GM19035 (cell line): ENCODE results near the gene SLC24A3.

ENCODE experiments used
- ATAC-seq: cut with Tn5 transposase; IDR thresholded peaks from one replicate; pipeline ENCODE4 v1.9.1; 2021; ENCODE audit not compliant: unreplicated experiment

Gene SLC24A3

GRCh38 chr20:19419396-19419795 is 207.0 kb downstream of the SLC24A3 start:
- ATAC-seq = no peak

- ATAC-seq = no peak
These were observed 210.9 kb downstream of the SLC24A3 start for GRCh38 chr20:19423097-19423899.

GRCh38 chr20:19423900-19424620 is 211.6 kb downstream of the SLC24A3 start:
- ATAC-seq = no peak

DNA sequence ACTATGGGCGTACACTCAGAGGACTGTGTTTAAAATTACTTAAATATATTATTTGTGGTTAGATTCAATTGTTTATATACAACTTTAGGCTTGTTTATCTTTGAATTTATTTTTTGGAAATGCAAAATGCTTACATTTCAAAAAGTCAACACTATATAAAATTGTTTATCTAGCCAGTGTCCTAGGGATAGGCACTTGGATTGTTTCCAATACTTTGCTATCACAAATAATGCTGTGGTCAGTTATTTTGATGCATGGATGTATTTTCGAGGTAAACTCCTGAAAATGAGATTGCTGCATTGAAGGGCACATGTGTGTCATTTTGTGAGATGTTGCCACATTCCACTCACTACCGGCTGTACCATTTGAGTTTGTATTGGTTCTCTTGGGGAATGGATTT is 213.9 kb downstream of the SLC24A3 start:
- no peak for ATAC-seq

DNA sequence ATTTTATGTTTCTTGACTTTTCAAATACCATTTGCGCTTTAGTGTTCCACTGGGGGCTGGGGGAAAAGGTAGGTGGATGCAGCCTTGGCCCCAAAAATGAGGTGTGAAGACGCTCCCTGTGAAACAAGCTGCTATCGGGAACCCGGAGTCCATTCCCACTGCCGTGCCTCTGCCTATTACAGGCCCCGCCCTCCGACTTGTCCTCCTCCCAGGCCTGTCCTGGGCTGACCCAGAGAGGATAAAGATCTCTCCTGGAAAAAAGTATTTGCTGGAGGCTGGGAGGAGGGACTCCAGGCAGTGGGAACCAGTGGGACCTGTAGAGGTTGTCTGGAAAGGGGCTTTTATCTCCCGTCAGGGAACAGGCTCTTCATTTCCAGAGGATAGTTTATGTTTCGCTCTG is 215.0 kb downstream of the SLC24A3 start:
- ATAC-seq = no peak

GRCh38 chr20:19427913-19428312 is 215.5 kb downstream of the SLC24A3 start:
- ATAC-seq = no peak

DNA sequence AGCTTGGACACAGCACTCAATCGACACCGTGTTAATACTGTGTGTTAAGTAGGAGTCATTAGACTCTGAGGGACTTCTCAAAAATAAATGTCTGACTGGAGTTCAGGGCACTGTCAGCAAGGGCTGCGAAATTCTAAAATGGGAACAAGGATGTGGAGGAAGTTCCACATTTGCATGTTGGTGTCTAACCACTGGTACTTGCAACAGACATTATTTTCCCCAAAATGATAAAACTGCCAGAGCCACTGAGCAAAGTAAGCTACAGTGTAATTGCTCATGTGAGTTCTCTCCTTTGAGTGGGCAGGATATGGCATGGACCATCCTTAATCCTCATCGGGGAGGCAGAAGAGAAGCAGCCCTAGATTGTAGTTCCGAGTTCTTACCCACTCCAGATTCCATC is 215.9 kb downstream of the SLC24A3 start:
- no peak for ATAC-seq

- ATAC-seq = no peak
These were observed 217.1 kb downstream of the SLC24A3 start for GRCh38 chr20:19429538-19429937.

DNA sequence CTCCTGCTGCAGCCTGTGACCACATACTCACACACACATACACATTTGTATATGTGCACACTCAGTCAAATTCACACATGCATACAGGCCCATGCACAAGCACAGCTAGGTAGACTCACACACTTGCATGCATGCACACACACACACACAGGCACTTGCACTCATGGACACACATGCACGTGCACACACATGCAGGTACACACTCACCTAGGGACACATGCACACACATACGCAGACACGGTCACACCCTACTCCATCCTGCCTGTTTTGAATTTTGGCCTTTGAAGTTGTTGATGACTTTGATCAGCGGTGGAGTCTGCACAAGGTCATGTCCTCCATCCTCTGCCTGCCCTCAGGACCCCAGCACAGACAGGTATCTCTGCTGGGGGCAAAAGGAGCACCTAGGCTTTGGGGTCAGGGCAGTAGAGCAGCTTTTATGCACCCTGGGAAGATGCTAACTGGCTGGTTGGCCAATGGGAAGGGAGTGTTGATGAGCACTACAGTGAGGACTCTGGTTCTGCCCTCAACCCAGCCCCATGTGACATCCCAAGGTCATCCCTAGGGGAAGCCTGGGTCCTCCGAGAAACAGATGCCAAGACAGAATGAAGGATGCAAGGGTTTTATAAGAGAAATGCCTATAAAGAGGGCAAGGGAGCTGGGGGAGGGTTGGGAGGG is 218.3 kb downstream of the SLC24A3 start:
- no peak for ATAC-seq

GRCh38 chr20:19431316-19431700 is 218.9 kb downstream of the SLC24A3 start:
- ATAC-seq = no peak

- ATAC-seq = no peak
These were observed 219.5 kb downstream of the SLC24A3 start for GRCh38 chr20:19431906-19432305.

GRCh38 chr20:19433371-19434350 is 221.2 kb downstream of the SLC24A3 start:
- ATAC-seq = no peak

DNA sequence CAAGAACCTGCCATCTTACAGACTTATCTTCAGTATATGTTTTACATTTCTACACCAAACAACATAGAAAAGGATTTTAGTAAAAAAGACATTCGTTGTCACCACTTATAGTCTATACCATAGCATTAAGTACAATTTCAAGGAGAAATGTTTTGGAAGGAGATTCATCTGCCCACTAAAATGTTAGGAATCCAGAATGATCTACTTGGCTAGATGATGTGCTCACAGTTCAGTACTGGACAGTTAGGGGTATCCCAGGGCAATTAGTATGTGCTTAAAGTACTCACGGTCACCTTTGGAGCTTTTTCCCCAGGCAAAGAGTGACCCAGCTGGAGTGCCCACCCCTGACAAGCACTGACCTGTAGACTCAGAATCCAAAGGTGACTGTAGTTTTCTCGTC is 222.9 kb downstream of the SLC24A3 start:
- no peak for ATAC-seq

GRCh38 chr20:19435821-19436220 is 223.4 kb downstream of the SLC24A3 start:
- no peak for ATAC-seq

DNA sequence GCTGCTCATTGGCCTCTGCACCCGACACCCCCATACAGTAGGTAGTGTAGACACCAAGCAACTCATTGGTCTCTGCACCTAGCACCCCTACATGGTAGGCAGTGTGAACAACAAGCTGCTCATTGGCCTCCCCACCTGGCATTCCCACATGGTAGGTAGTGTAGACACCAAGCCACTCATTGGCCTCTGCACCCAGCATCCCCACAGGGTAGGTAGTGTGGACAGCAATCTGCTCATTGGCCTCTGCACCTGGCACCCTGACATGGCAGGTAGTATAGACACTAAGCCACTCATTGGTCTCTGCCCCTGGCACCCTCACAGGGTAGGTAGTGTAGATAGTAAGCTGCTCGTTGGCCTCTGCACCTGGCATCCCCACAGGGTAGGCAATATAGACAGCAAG is 226.0 kb downstream of the SLC24A3 start:
- ATAC-seq = no peak

GRCh38 chr20:19440660-19441527 is 228.5 kb downstream of the SLC24A3 start:
- no peak for ATAC-seq

GRCh38 chr20:19446246-19446645 is 233.8 kb downstream of the SLC24A3 start:
- no peak for ATAC-seq

- no peak for ATAC-seq
These were observed 236.2 kb downstream of the SLC24A3 start for GRCh38 chr20:19448632-19449031.

- ATAC-seq = no peak
These were observed 236.6 kb downstream of the SLC24A3 start for GRCh38 chr20:19449051-19449450.
